Psoas muscle (tissue), 8 donors: ENCODE data around the gene PODXL2. TPM values are rescaled to one million over a fixed set of nuclear protein-coding genes. Genes with fewer than 3 reads are reported as not detected.
"Not testable (repeated sequence)": the region's sequence is repeated elsewhere in the genome, so short reads cannot be mapped to it uniquely, and the experiment has no call there.

ENCODE experiments used
- ATAC-seq, 4 donors: fragments of 200-7000 bp; cut with Tn5 transposase; one replicate each; pipeline ENCODE4 v1.9.1; 2020; ENCODE audit warnings: moderate library complexity in 3 of 4, mild to moderate bottlenecking in 2 of 4
- DNase-seq, 2 donors: peaks; one replicate each; pipeline ENCODE4 v3.0.0-alpha.2; 2020
- H3K27ac ChIP-seq: fragments of 200-600 bp; one replicate; pipeline ENCODE4 v1.8.0; 2022
- H3K27me3 ChIP-seq, 3 donors: fragments of 200-600 bp in 1 of 3; one replicate each; pipeline versions ENCODE4 v1.6.1 to v1.8.0; 2013 to 2022; ENCODE audit warnings: low read length in 2 of 3, mild to moderate bottlenecking in 2 of 3, moderate library complexity in 1 of 3; ENCODE audit not compliant: insufficient read depth in 3 of 3
- H3K36me3 ChIP-seq, 2 donors: fragments of 200-600 bp in 1 of 2; one replicate each; pipeline versions ENCODE4 v1.6.1 to v1.8.0; 2013 to 2022; ENCODE audit warnings: low read depth in 1 of 2, mild to moderate bottlenecking in 1 of 2, moderate library complexity in 1 of 2; ENCODE audit not compliant: insufficient read depth in 1 of 2
- H3K4me1 ChIP-seq: fragments of 200-600 bp; one replicate; pipeline ENCODE4 v1.8.0; 2022
- H3K4me3 ChIP-seq: fragments of 200-600 bp; one replicate; pipeline ENCODE4 v1.8.0; 2022; ENCODE audit warnings: mild to moderate bottlenecking
- H3K9me3 ChIP-seq: fragments of 200-600 bp; one replicate; pipeline ENCODE4 v1.8.0; 2022
- CTCF ChIP-seq: fragments of 200-600 bp; IDR thresholded peaks from one replicate; pipeline ENCODE4 v1.8.0; 2022; ENCODE audit warnings: antibody characterized with exemption
- WGBS, 3 donors: extraction: QIAGEN DNeasy Blood & Tissue Kit; methylation state at CpG; one replicate each; pipeline versions ENCODE4 v1.1.6 to v1.1.7; 2013; 5-methylcytosine and 5-hydroxymethylcytosine counted together
- intact Hi-C, 2 donors: fragments of 100-400 bp; cut with DNase I; formaldehyde crosslinking; loops; one replicate each; pipeline versions ENCODE4 v1.11.0 to v1.14.2; 2022
- polyA plus RNA-seq, 3 donors: library from polyadenylated mRNA; stranded (reverse); fragments of 200-250 nt; gene quantifications; one replicate each; pipeline ENCODE4 v1.2.3, GENCODE V29; 2013
- total RNA-seq, 4 donors: library from RNA; stranded (reverse); fragmentation: NEBNext Ultra II Directional in 2 of 4; extraction: Animal tissue kit (Norgen Biotek cat#: 25700) in 2 of 4; gene quantifications; one replicate each; pipeline versions ENCODE4 v1.2.1 to v1.2.4, GENCODE V29; 2021 to 2023
- donor health status: healthy with polysubstance abuse.
- donor health status: DM: no; HTN: no; CAD: no; lungs with moderate emphysema.
- donor health status: Bipolar disorder and iron deficiency.
- donor health status: healthy.
- donor health status: DM: yes; HTN: yes; CAD: no.
- donor health status: DM: no; HTN: no; CAD: no.
- donor health status: DM: no; HTN: no; CAD: no.
- donor health status: DM: yes; HTN: yes; CAD: no.

The PODXL2 gene
- total and polyA plus RNA-seq, 7 donors: 1.4 to 3.0 (median 2.1) TPM

- DNase-seq (no peak), ATAC-seq (no peak)
- Histone ChIP-seq H3K36me3 (no peaks in the 10 kb centered on the region), H3K9me3 (no peaks in the 10 kb centered on the region), H3K27ac (no peak overlapping the region), H3K4me1 (no peaks in the 10 kb centered on the region), H3K27me3 (no peaks in the 10 kb centered on the region), H3K4me3 (no peak overlapping the region)
- 94 to 95% (median 95%) methylated on average over 4 of the region's 4 CpGs for WGBS, 3 donors
- intact Hi-C loops: loop anchor here (5.0 kb wide), 2 partner anchors 42 to 322 kb away; no protein-coding TSS in a partner anchor
- no peak for TF ChIP-seq CTCF
Observed at GRCh38 chr3:127650236-127650635, 21.3 kb downstream of the PODXL2 start.

- Histone ChIP-seq H3K36me3 (no peaks in the 10 kb centered on the region), H3K27ac (no peak overlapping the region), H3K27me3 (no peaks in the 10 kb centered on the region), H3K9me3 (no peaks in the 10 kb centered on the region), H3K4me3 (no peak overlapping the region), H3K4me1 (no peaks in the 10 kb centered on the region)
- ATAC-seq (peak in 2 of 4 donors; percentile 16 to 41), DNase-seq (no peak)
- TF ChIP-seq CTCF: no peak
- WGBS, 3 donors: 77 to 88% (median 85%) methylated on average over 8 of the region's 8 CpGs
- intact Hi-C loops: loop anchor here (2.0 to 5.0 kb wide), 5 partner anchors 41 to 321 kb away; no protein-coding TSS in a partner anchor
Observed at GRCh38 chr3:127651516-127652172, 22.7 kb downstream of the PODXL2 start.

- no peak overlapping the region for H3K4me3 ChIP-seq
- no peaks in the 10 kb centered on the region for H3K36me3 ChIP-seq
- WGBS, 3 donors: 54 to 62% (median 55%) methylated on average over 13 of the region's 13 CpGs
- H3K4me1 ChIP-seq: no peaks in the 10 kb centered on the region
- ATAC-seq (peak; percentile 85 to 97 (median 90)), DNase-seq (peak; percentile 58 to 76)
- peak; percentile 93 for TF ChIP-seq CTCF
- no peaks in the 10 kb centered on the region for H3K27me3 ChIP-seq
- intact Hi-C loops: loop anchor here (2.0 to 5.0 kb wide), 5 partner anchors 40 to 320 kb away; no protein-coding TSS in a partner anchor
- no peak overlapping the region for H3K27ac ChIP-seq
- no peaks in the 10 kb centered on the region for H3K9me3 ChIP-seq
Observed at GRCh38 chr3:127652246-127652995, 23.4 kb downstream of the PODXL2 start.

GRCh38 chr3:127654374-127654773 lies 25.4 kb downstream of the PODXL2 start:
- no peaks in the 10 kb centered on the region for H3K27me3 ChIP-seq
- no peak for TF ChIP-seq CTCF
- no peak overlapping the region for H3K27ac ChIP-seq
- DNase-seq (no peak), ATAC-seq (no peak)
- no peaks in the 10 kb centered on the region for H3K9me3 ChIP-seq
- intact Hi-C loops: loop anchor here (5.0 kb wide), 2 partner anchors 38 to 318 kb away; no protein-coding TSS in a partner anchor
- H3K4me1 ChIP-seq: no peaks in the 10 kb centered on the region
- H3K36me3 ChIP-seq: no peaks in the 10 kb centered on the region
- H3K4me3 ChIP-seq: no peak overlapping the region
- 69 to 72% (median 70%) methylated on average over 4 of the region's 4 CpGs for WGBS, 3 donors

GRCh38 chr3:127654993-127655392 lies 26.0 kb downstream of the PODXL2 start:
- intact Hi-C loops: loop anchor here (5.0 kb wide), 2 partner anchors 37 to 317 kb away; no protein-coding TSS in a partner anchor
- WGBS, 3 donors: 89 to 96% (median 95%) methylated on average over 6 of the region's 6 CpGs
- ATAC-seq: not testable (repeated sequence)

More at GRCh38 chr3:127654993-127655392, 26.0 kb downstream of the PODXL2 start:
- H3K27ac ChIP-seq, H3K4me1 ChIP-seq, H3K27me3 ChIP-seq, DNase-seq, H3K4me3 ChIP-seq, H3K9me3 ChIP-seq, H3K36me3 ChIP-seq: not testable (repeated sequence)
